SK-N-SH (cell line): ENCODE results near the gene CCDC122. TPM values are rescaled to one million over a fixed set of nuclear protein-coding genes. Genes with fewer than 3 reads are reported as not detected.

Source experiments
- CTCF ChIA-PET: fragments of 300-600, 350-600 bp; formaldehyde crosslinking; extraction: SDS; loops from one replicate; lab custom pipeline; 2021; lab: Yijun Ruan, JAX
- POLR2A ChIA-PET: fragments of 350-600 bp; sonication (Branson Sonifier 250); formaldehyde crosslinking; extraction: SDS; loops from one replicate; lab custom pipeline; 2020; ENCODE audit warnings: antibody characterized with exemption, inconsistent platforms; lab: Yijun Ruan, JAX
- DNase-seq: peaks from one replicate; pipeline ENCODE4 v3.0.0; 2012
- H2AFZ ChIP-seq: fragments of 200-600 bp; sonication (generic); 2 replicates; pipeline ENCODE4 v1.8.1; 2016; ENCODE audit warnings: antibody characterized with exemption, mild to moderate bottlenecking, low read depth
- H3F3A ChIP-seq: fragments of 200-600 bp; sonication (generic); replicated peaks from 2 replicates; pipeline ENCODE3; 2016; ENCODE audit warnings: antibody characterized with exemption, mild to moderate bottlenecking; ENCODE audit not compliant: insufficient read depth
- H3K27ac ChIP-seq, 2 experiments: fragments of 200-500 bp in 1 of 2; fragments of 200-600 bp in 1 of 2; sonication (Bioruptor generic) in 1 of 2; sonication (generic), shearing (Covaris generic) in 1 of 2; 2 replicates each; pipeline versions ENCODE4 v1.5.1 to v1.6.1; 2014 to 2016; ENCODE audit warnings: low read depth in 2 of 2, inconsistent platforms in 1 of 2, low read length in 1 of 2, mild to moderate bottlenecking in 1 of 2, mixed read lengths in 1 of 2
- H3K27me3 ChIP-seq: fragments of 200-600 bp; sonication (generic), shearing (Covaris generic); 2 replicates; pipeline ENCODE4 v1.6.1; 2016; ENCODE audit warnings: mixed run types; ENCODE audit not compliant: insufficient read depth
- H3K36me3 ChIP-seq, 2 experiments: fragments of 200-500 bp in 1 of 2; fragments of 200-600 bp in 1 of 2; sonication (Bioruptor generic) in 1 of 2; sonication (generic) in 1 of 2; replicated peaks in 1 of 2; 2 replicates each; pipeline versions ENCODE3 to v1.5.1; 2014 to 2016; ENCODE audit warnings: low read length in 1 of 2, mild to moderate bottlenecking in 1 of 2; ENCODE audit not compliant: insufficient read depth in 2 of 2, control insufficient read depth in 1 of 2
- H3K4me1 ChIP-seq, 2 experiments: fragments of 200-500 bp in 1 of 2; fragments of 200-600 bp in 1 of 2; sonication (Bioruptor generic) in 1 of 2; sonication (generic), shearing (Covaris generic) in 1 of 2; 2 replicates each; pipeline versions ENCODE4 v1.5.1 to v1.6.1; 2014 to 2016; ENCODE audit warnings: low read depth in 1 of 2, low read length in 1 of 2, mixed run types in 1 of 2; ENCODE audit not compliant: insufficient read depth in 2 of 2, control insufficient read depth in 1 of 2
- H3K4me2 ChIP-seq: fragments of 200-600 bp; sonication (generic), shearing (Covaris generic); 2 replicates; pipeline ENCODE4 v1.6.1; 2017; ENCODE audit warnings: mixed run types
- H3K4me3 ChIP-seq, 2 experiments: fragments of 200-500 bp in 1 of 2; fragments of 200-600 bp in 1 of 2; sonication (Bioruptor generic) in 1 of 2; sonication (generic), shearing (Covaris generic) in 1 of 2; 2 replicates each; pipeline versions ENCODE4 v1.5.1 to v1.8.1; 2014 to 2016; ENCODE audit warnings: low read depth in 2 of 2, inconsistent platforms in 1 of 2, low read length in 1 of 2, mild to moderate bottlenecking in 1 of 2, mixed read lengths in 1 of 2, moderate library complexity in 1 of 2
- H3K79me2 ChIP-seq: fragments of 200-600 bp; sonication (generic); 2 replicates; pipeline ENCODE4 v1.8.1; 2017; ENCODE audit warnings: mild to moderate bottlenecking; ENCODE audit not compliant: insufficient read depth
- H3K9ac ChIP-seq: fragments of 200-600 bp; sonication (generic); 2 replicates; pipeline ENCODE4 v1.6.1; 2017; ENCODE audit warnings: mixed run types
- H3K9me2 ChIP-seq: fragments of 200-600 bp; sonication (generic); 2 replicates; pipeline ENCODE4 v1.6.1; 2017; ENCODE audit warnings: mixed run types
- H3K9me3 ChIP-seq: fragments of 200-600 bp; sonication (generic); 2 replicates; pipeline ENCODE4 v1.6.1; 2017; ENCODE audit warnings: mixed run types, mild to moderate bottlenecking, moderate library complexity
- H4K20me1 ChIP-seq: fragments of 200-600 bp; sonication (generic); 2 replicates; pipeline ENCODE4 v1.6.1; 2017; ENCODE audit warnings: mild to moderate bottlenecking, mixed run types; ENCODE audit not compliant: insufficient read depth
- CHD2 ChIP-seq: fragments of 150-350 bp; IDR thresholded peaks from 2 replicates; pipeline ENCODE4 v1.6.1; 2018; ENCODE audit warnings: low read length; ENCODE audit not compliant: partially characterized antibody
- FOXJ3 ChIP-seq: sonication (generic); formaldehyde crosslinking; IDR thresholded peaks from 2 replicates; pipeline ENCODE4 v1.5.1; 2020; ENCODE audit warnings: mild to moderate bottlenecking, missing genetic modification reagents
- FOXM1 ChIP-seq: IDR thresholded peaks from 2 replicates; pipeline ENCODE4 v1.4.0; 2012; ENCODE audit warnings: low read depth, mild to moderate bottlenecking
- GATA2 ChIP-seq: sonication (generic); formaldehyde crosslinking; IDR thresholded peaks from 2 replicates; pipeline ENCODE4 v1.5.0; 2020; ENCODE audit warnings: mild to moderate bottlenecking, missing genetic modification reagents
- JUND ChIP-seq: IDR thresholded peaks from 2 replicates; pipeline ENCODE4 v1.4.0; 2012
- MAX ChIP-seq: IDR thresholded peaks from 2 replicates; pipeline ENCODE4 v1.4.0; 2012; ENCODE audit warnings: low read depth
- MEF2A ChIP-seq: IDR thresholded peaks from 2 replicates; pipeline ENCODE4 v1.4.0; 2012; ENCODE audit warnings: low read depth, borderline replicate concordance
- MXI1 ChIP-seq: IDR thresholded peaks from 2 replicates; pipeline ENCODE4 v1.6.1; 2012; ENCODE audit warnings: mild to moderate bottlenecking, low read depth, low read length, improper control_type of control experiment
- NRF1 ChIP-seq: IDR thresholded peaks from 2 replicates; pipeline ENCODE4 v1.6.1; 2012; ENCODE audit warnings: low read depth, mild to moderate bottlenecking, low read length
- PBX3 ChIP-seq: IDR thresholded peaks from 2 replicates; pipeline ENCODE4; 2012
- POLR2AphosphoS5 ChIP-seq: IDR thresholded peaks from 2 replicates; pipeline ENCODE4 v1.6.1; 2012; ENCODE audit warnings: low read depth, low read length
- RAD21 ChIP-seq: IDR thresholded peaks from 2 replicates; pipeline ENCODE4 v1.6.1; 2012; ENCODE audit warnings: mild to moderate bottlenecking, low read length
- RCOR1 ChIP-seq: fragments of 150-350 bp; IDR thresholded peaks from 2 replicates; pipeline ENCODE4 v1.6.1; 2017; ENCODE audit warnings: antibody characterized with exemption, low read length
- RFX5 ChIP-seq: IDR thresholded peaks from 2 replicates; pipeline ENCODE4 v1.6.1; 2012; ENCODE audit warnings: mild to moderate bottlenecking, improper control_type of control experiment, low read length
- TAF1 ChIP-seq: IDR thresholded peaks from 2 replicates; pipeline ENCODE4 v1.6.1; 2012; ENCODE audit warnings: low read depth, mild to moderate bottlenecking, low read length, moderate library complexity, borderline replicate concordance
- TEAD4 ChIP-seq: IDR thresholded peaks from 2 replicates; pipeline ENCODE4 v1.4.0; 2012; ENCODE audit warnings: mild to moderate bottlenecking, borderline replicate concordance; ENCODE audit not compliant: insufficient read depth
- YY1 ChIP-seq: IDR thresholded peaks from 2 replicates; pipeline ENCODE4 v1.4.0; 2012; ENCODE audit warnings: low read depth, mild to moderate bottlenecking
- WGBS: methylation state at CpG from one replicate; pipeline ENCODE4 v1.1.6; 2017; ENCODE audit warnings: low lambda C conversion rate; 5-methylcytosine and 5-hydroxymethylcytosine counted together
- polyA plus RNA-seq, 3 experiments: library from polyadenylated mRNA; depleted of rRNA; stranded (reverse); fragments of >200 nt; gene quantifications; 2 replicates each; pipeline ENCODE4 v1.2.3, GENCODE V29; 2012
- TF ChIP-seq, protein P1 (sequence below): fragments of 150-350 bp; IDR thresholded peaks from 2 replicates; pipeline ENCODE4 v1.6.1; 2017; ENCODE audit warnings: antibody characterized with exemption, low read length, low read depth, borderline replicate concordance

The CCDC122 gene
- polyA plus RNA-seq, 1 of the 3 experiments (the other 2 are of a cell fraction): 1.4 TPM

DNA sequence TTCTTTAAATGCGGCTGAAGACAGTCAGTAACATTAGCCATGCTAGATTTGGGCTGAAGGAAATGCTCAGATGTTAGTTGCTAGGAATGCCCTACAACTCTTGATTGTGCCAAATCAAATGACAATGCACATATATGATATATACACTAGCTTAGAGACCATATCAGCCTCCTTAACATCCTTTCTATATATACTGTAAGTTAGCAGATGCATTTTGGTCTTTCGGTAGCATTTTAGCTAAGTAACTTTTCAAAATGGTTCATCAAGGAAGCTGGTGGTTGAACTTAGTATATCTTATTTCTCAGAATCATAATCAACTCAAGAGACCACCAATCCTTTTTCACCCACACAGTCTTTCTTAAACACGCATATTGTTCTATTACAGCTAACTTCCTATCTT, 78.7 kb downstream of the CCDC122 start:
- POLR2A ChIA-PET: no interaction called here
- no peak overlapping the region for H3K4me3 ChIP-seq
- peaks cover 10% of the 10 kb centered on the region for H3F3A ChIP-seq
- H3K4me1 ChIP-seq: peaks cover 4 to 6% of the 10 kb centered on the region in 2 experiments; a peak in 3 of 4 replicates
- 67% methylated on average over 3 of the region's 3 CpGs for WGBS
- no peaks in the 10 kb centered on the region for H3K27me3 ChIP-seq
- CTCF ChIA-PET: interaction anchor here (0.7 to 2.3 kb wide), 3 partner anchors 11 to 832 kb away, joined by 3 to 10 read pairs (median 7); no protein-coding TSS in a partner anchor
- no peaks in the 10 kb centered on the region for H3K9me3 ChIP-seq
- no peaks in the 10 kb centered on the region for H3K36me3 ChIP-seq
- H4K20me1 ChIP-seq: no peaks in the 10 kb centered on the region
- DNase-seq: no peak
- no peak overlapping the region for H3K4me2 ChIP-seq
- no peak overlapping the region for H3K9ac ChIP-seq
- no peak overlapping the region for H2AFZ ChIP-seq
- TF ChIP-seq RCOR1 (no peak), TAF1 (no peak), CHD2 (no peak), RFX5 (no peak), YY1 (no peak), MXI1 (no peak), TEAD4 (no peak), RAD21 (no peak), FOXJ3 (CRISPR knock-in tag) (no peak), PBX3 (no peak), MEF2A (no peak), NRF1 (no peak), POLR2AphosphoS5 (no peak), JUND (no peak), MAX (no peak), FOXM1 (no peak)
- TF ChIP-seq, all 33 proteins: peak for 0
- Histone ChIP-seq H3K9me2 (no peaks in the 10 kb centered on the region), H3K79me2 (no peaks in the 10 kb centered on the region), H3K27ac (no peak overlapping the region)

GRCh38 chr13:43799191-43799590, 80.3 kb downstream of the CCDC122 start:
- no peaks in the 10 kb centered on the region for H3K79me2 ChIP-seq
- no peak overlapping the region for H3K27ac ChIP-seq
- H3K36me3 ChIP-seq: no peaks in the 10 kb centered on the region
- 0 out of 2 replicates have a peak, but pooled peaks have one; percentile 17 for TF ChIP-seq GATA2 (CRISPR knock-in tag)
- TF ChIP-seq, protein P1, sequence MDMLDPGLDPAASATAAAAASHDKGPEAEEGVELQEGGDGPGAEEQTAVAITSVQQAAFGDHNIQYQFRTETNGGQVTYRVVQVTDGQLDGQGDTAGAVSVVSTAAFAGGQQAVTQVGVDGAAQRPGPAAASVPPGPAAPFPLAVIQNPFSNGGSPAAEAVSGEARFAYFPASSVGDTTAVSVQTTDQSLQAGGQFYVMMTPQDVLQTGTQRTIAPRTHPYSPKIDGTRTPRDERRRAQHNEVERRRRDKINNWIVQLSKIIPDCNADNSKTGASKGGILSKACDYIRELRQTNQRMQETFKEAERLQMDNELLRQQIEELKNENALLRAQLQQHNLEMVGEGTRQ: no peak
- TF ChIP-seq, all 33 proteins: peak for 1
- CTCF ChIA-PET: interaction anchor here (2.3 kb wide), 1 partner anchor 10 kb away, joined by 10 read pairs; no protein-coding TSS in a partner anchor
- peaks cover 0 to 2% of the 10 kb centered on the region in 2 experiments; a peak in 2 of 4 replicates for H3K4me1 ChIP-seq
- 84% methylated on average over 4 of the region's 4 CpGs for WGBS
- no peaks in the 10 kb centered on the region for H3F3A ChIP-seq
- no peaks in the 10 kb centered on the region for H3K27me3 ChIP-seq
- H3K4me2 ChIP-seq: no peak overlapping the region
- no peak overlapping the region for H3K4me3 ChIP-seq
- POLR2A ChIA-PET: no interaction called here
- H3K9ac ChIP-seq: no peak overlapping the region
- no peak overlapping the region for H2AFZ ChIP-seq
- H3K9me2 ChIP-seq: no peaks in the 10 kb centered on the region
- H4K20me1 ChIP-seq: no peaks in the 10 kb centered on the region
- no peak for DNase-seq
- no peaks in the 10 kb centered on the region for H3K9me3 ChIP-seq
